GM19035 (cell line): Measurements from ENCODE around the gene KCNQ2.
"Not testable (repeated sequence)": the region's sequence is repeated elsewhere in the genome, so short reads cannot be mapped to it uniquely, and the experiment has no call there.

Experiments
- ATAC-seq: cut with Tn5 transposase; IDR thresholded peaks from one replicate; pipeline ENCODE4 v1.9.1; 2021; ENCODE audit not compliant: unreplicated experiment

The KCNQ2 gene

DNA sequence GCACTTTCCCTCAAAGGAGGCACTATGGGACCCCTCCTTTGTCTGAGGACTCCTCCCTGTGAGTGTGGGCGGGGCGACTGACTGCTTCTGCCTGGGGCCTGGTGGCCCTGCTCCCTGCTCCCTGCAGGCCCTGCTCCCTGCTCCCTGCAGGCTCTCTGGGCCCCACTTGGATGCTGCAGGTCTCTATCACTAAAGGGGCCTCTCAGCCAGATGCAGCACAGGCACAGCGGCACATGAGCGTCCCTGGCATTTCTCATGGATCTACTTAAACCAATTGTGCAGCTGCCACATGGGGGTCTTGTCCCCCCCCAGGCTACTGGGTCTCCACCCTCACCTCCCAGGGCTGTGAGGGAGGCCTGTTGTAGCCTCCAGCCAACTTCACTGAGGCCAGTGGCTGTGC, 18.6 kb upstream of the KCNQ2 start:
- ATAC-seq = no peak

- no peak for ATAC-seq
Observed at GRCh38 chr20:63490416-63490815, 18.0 kb upstream of the KCNQ2 start.

- no peak for ATAC-seq
Observed at GRCh38 chr20:63488315-63489251, 16.1 kb upstream of the KCNQ2 start.

- ATAC-seq = no peak
Observed at GRCh38 chr20:63487781-63488241, 15.4 kb upstream of the KCNQ2 start.

- ATAC-seq = no peak
Observed at GRCh38 chr20:63487116-63487764, 14.8 kb upstream of the KCNQ2 start.

- ATAC-seq = no peak
Observed at GRCh38 chr20:63486300-63486855, 13.9 kb upstream of the KCNQ2 start.

DNA sequence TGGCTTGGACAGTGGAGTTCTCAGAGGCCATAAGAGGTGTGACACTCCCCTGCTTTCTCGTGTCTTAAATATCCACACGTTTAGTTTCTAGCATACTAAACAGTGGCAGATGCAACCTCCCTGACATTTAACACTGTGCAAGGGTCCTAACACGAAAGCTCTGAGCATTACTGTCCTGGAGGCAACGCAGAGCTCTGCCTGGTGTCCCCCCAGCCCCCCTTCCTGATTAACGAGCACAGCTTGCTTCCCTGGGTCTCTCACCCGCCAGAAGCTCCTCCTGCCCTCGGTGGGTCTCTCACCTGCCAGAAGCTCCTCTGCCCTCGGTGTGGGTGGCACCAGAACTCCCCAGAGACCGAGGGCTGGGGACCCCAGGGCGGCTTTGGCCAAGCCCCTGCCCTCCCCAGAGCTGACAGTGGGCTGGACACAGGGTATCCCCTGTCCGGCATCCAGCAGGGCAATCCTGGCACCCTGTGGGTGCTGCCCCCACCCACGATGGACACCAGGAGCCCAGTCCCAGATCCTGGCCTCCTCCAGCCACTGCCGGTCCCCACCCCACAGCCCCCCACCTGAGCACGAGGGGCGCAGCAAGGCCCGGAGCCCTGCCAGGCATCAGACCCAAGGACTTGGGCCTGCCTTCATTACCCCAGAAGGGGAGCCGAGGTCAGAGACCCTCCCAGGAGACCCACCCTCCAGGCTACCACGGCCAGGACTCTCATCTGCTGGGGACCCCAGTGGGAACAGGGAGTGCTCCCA, 12.4 kb upstream of the KCNQ2 start:
- ATAC-seq = no peak

GRCh38 chr20:63484236-63484635, 11.8 kb upstream of the KCNQ2 start:
- ATAC-seq = no peak

DNA sequence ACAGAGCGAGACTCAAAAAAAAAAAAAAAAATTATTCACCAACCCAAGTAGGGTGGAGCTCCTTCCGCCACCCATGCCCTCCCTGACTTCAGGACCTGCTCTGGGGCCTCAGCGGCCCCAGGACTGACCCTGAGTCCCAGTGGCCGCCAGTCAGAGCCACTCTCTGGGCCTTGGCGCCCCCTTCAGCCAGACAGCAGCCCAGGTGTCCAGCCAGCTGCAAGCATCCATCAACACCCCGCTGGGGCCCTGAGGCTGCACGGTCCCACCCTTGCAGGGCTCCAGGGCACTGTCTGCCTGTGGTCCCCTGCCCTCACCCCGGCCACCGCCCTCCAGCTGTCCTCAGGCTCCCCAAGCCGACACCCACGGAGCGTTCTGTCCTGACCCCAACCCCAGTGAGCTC, 11.4 kb upstream of the KCNQ2 start:
- ATAC-seq = no peak

GRCh38 chr20:63482021-63482587, 9.6 kb upstream of the KCNQ2 start:
- ATAC-seq = no peak

GRCh38 chr20:63481503-63481902, 9.0 kb upstream of the KCNQ2 start:
- ATAC-seq = no peak

DNA sequence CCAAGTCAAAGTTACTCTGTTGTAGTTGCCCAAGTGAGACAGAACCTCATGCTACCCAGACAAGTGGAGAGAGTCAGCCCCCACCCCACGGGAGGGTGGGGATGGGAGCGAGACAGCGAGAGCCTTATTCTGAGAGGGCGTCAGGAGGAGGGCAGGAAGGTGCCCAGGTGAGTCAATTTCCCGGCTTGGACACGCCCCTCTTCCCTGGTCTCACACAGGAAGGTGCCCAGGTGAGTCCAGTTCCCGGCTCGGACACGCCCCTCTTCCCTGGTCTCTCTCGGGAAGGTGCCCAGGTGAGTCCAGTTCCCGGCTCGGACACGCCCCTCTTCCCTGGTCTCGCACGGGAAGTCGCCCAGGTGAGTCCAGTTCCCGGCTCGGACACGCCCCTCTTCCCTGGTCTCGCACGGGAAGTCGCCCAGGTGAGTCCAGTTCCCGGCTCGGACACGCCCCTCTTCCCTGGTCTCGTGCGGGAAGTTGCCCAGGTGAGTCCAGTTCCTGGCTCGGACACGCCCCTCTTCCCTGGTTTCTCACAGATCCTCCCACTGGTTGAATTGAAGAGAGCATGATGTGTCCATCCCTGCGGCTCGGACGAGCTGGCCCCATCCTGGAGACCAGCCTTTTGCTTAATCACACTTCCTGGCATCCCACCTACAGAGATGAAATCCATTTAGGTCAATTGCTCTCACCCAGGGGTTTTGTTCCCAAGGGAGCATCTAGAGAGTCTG, 7.4 kb upstream of the KCNQ2 start:
- not testable (repeated sequence) for ATAC-seq

DNA sequence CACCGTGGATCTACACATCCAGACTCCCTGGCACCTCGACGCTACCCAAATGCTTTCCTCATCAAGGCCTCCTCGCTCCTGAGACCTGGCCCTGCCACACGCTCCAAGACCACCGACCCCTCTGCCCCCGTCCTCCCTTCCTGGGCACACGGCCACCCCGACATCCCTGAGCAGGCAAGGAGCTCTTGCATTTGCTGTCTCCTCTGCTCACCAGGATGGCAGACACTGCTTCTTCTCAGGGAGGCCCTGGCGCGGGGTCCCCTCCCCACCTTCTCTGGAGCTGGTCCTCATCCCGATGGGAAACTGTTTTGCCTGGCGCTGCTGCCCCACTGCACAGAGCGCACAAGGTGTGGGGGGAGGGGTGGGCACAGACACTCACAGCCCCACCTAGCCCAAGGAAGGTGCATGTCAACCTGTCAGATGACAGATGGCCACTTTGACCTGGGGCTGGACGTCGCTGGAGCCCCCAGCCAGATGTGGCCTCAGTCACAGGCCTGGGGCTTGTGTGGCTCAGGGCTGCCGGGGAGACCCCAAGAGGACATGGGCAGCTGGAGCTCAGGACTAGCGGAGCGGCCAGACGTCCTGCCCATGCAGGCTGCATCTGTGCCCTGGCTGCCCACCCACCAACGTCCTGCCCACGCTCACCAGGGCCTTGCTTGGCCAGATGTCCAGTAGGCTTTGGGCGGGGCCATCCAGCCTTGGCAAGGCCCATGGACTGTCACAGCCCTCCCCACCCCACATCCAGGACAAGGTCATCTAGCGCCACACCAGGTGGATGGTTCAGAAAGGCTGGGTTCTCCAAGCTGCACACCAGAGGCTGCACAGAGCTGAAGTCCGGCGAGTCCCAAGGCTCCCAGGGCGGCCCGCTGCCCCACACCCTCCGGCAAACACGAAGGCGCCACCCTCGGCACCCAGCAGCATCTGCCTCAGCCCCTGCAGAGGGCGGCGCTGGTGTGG, 6.2 kb upstream of the KCNQ2 start:
- no peak for ATAC-seq

DNA sequence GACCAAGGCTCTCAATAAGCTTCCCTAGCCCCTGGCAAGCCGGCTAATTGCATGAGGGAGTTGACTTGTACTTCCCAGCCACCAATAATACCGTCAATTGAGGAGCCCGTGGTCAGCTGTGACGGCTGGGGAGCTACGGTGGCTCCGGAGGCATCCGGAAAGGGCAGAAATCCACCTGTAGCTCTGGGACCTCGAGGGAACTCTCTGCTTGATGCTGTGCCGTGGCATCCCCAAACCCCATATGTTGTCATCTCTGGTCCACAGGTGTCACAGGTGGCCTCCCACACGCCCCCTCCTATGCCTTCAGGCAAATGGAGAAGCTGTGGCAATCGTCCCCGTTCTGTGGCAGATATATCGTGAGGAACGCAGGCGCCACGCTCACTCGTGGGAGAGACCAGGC, 5.5 kb upstream of the KCNQ2 start:
- no peak for ATAC-seq

DNA sequence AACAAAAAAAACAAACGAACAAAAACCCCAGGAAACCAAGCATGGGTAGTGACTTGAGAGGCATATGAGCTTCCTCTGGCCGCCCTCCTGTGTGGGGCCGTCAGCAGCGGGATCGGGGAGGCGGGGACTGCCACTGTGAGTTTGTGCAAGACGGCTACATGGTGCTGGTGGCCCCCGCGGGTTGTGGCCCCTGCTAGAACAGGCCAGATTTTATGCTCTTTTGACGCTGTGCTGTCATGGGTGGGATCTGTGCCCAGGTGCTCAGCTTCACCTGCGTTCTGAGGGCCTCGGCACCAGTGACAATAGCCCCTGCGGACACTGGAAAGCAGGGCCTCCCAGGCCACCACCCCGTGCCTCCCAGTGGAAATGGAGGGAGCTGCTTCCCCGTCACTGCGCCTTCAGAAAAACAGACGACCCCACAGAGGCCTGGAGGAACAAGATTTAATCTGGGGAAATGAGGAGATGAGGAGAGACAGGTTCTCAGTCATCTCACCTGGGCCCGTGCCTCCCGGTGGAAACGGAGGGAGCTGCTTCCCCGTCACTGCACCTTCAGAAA, 4.7 kb upstream of the KCNQ2 start:
- no peak for ATAC-seq

DNA sequence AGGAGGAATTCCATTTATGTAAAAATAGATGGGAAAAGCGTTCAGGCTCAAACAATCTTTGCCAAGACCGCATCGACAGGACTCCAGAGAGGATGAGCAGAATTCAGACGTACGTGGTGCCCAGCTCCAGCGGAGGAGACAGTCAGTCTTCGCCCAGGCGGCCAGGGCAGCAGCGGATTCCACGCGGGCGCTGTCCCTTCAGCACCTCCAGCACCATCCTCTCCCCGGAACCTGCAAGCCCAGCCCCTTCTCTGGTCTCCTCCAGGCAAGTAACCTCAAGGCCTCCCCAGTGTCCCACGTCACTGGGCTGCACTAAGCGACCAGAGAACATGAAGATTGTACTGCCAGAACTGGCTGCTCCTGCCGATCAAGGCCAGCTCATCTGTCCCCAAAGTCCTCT, 2.8 kb upstream of the KCNQ2 start:
- no peak for ATAC-seq

- ATAC-seq = no peak
Observed at GRCh38 chr20:63473555-63474449, 1.3 kb upstream of the KCNQ2 start.

GRCh38 chr20:63472862-63473390, 471 bp upstream of the KCNQ2 start:
- ATAC-seq = no peak
